A549 (cell line): Measurements from ENCODE around the gene UGT2B7.

Experiments used
- CHD2 ChIP-seq: fragments of 150-350 bp; IDR thresholded peaks from 2 replicates; pipeline ENCODE4 v1.6.1; 2014; ENCODE audit warnings: low read length; ENCODE audit not compliant: partially characterized antibody
- EP300 ChIP-seq, 2 experiments: fragments of >200 bp; sonication (Bioruptor Twin); formaldehyde crosslinking; IDR thresholded peaks; 2 replicates in 1 of 2; 3 replicates in 1 of 2; pipeline ENCODE4 v1.6.1; 2016 to 2017
- NPAS2 ChIP-seq: fragments of 250-450 bp; sonication (Bioruptor Pico); IDR thresholded peaks from 2 replicates; pipeline ENCODE4 v1.8.0; 2022; ENCODE audit warnings: mild to moderate bottlenecking, moderate library complexity, borderline replicate concordance
- POLR2A ChIP-seq: IDR thresholded peaks from 2 replicates; pipeline ENCODE4 v1.6.1; 2012; ENCODE audit warnings: mild to moderate bottlenecking, low read length
- RCOR1 ChIP-seq: fragments of 150-350 bp; IDR thresholded peaks from 2 replicates; pipeline ENCODE4 v1.6.1; 2014; ENCODE audit warnings: antibody characterized with exemption, low read length, low read depth
- RFX5 ChIP-seq: fragments of 450-650 bp; IDR thresholded peaks from 2 replicates; pipeline ENCODE4 v1.7.1; 2014; ENCODE audit warnings: antibody characterized with exemption, mild to moderate bottlenecking, moderate library complexity
- TF ChIP-seq, protein P1 (sequence below): fragments of >200 bp; sonication (Bioruptor Twin); formaldehyde crosslinking; IDR thresholded peaks from 3 replicates; pipeline ENCODE4 v1.5.1; 2016
- TF ChIP-seq, protein P2 (sequence below): IDR thresholded peaks from 2 replicates; pipeline ENCODE4 v1.6.1; 2012

GRCh38 chr4:69141320-69141719, 45.0 kb downstream of the UGT2B7 start:
- TF ChIP-seq RFX5 (no peak), RCOR1 (no peak), CHD2 (no peak), POLR2A (no peak), NPAS2 (CRISPR knock-in tag) (no peak), EP300 (IDR thresholded peaks at IDR 0.05) (no peak)
- TF ChIP-seq, protein P1, sequence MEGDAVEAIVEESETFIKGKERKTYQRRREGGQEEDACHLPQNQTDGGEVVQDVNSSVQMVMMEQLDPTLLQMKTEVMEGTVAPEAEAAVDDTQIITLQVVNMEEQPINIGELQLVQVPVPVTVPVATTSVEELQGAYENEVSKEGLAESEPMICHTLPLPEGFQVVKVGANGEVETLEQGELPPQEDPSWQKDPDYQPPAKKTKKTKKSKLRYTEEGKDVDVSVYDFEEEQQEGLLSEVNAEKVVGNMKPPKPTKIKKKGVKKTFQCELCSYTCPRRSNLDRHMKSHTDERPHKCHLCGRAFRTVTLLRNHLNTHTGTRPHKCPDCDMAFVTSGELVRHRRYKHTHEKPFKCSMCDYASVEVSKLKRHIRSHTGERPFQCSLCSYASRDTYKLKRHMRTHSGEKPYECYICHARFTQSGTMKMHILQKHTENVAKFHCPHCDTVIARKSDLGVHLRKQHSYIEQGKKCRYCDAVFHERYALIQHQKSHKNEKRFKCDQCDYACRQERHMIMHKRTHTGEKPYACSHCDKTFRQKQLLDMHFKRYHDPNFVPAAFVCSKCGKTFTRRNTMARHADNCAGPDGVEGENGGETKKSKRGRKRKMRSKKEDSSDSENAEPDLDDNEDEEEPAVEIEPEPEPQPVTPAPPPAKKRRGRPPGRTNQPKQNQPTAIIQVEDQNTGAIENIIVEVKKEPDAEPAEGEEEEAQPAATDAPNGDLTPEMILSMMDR = no peak
- TF ChIP-seq, protein P2, sequence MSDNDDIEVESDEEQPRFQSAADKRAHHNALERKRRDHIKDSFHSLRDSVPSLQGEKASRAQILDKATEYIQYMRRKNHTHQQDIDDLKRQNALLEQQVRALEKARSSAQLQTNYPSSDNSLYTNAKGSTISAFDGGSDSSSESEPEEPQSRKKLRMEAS = no peak
